Activated naive CD8-positive, alpha-beta T cell treated with anti-CD3 and anti-CD28 coated beads, Interleukin-2, amount 50 U/mL, for 24 hours (primary cell): ENCODE data around the gene RAET1E.
"Not testable (repeated sequence)": the region's sequence is repeated elsewhere in the genome, so short reads cannot be mapped to it uniquely, and the experiment has no call there.

Experiments used
- ATAC-seq: fragments of 150-1000 bp; cut with Tn5 transposase; one replicate; pipeline ENCODE4 v1.10.0; 2021
- DNase-seq: peaks from one replicate; pipeline ENCODE4 v3.0.0; 2021
- H3K27ac Mint-ChIP-seq: one replicate; pipeline ENCODE4 v1.8.0; 2021; ENCODE audit warnings: mild to moderate bottlenecking, mixed read lengths
- H3K27me3 Mint-ChIP-seq: one replicate; pipeline ENCODE4 v1.8.0; 2021; ENCODE audit warnings: mixed read lengths
- H3K36me3 Mint-ChIP-seq: one replicate; pipeline ENCODE4 v1.8.0; 2021; ENCODE audit warnings: low read depth, mixed read lengths
- H3K4me1 Mint-ChIP-seq: one replicate; pipeline ENCODE4 v1.8.0; 2021; ENCODE audit warnings: mixed read lengths
- H3K4me3 Mint-ChIP-seq: one replicate; pipeline ENCODE4 v1.8.0; 2021; ENCODE audit warnings: mild to moderate bottlenecking, moderate library complexity, mixed read lengths
- H3K9me3 Mint-ChIP-seq: one replicate; pipeline ENCODE4 v1.8.0; 2021; ENCODE audit warnings: mixed read lengths

The RAET1E gene

DNA sequence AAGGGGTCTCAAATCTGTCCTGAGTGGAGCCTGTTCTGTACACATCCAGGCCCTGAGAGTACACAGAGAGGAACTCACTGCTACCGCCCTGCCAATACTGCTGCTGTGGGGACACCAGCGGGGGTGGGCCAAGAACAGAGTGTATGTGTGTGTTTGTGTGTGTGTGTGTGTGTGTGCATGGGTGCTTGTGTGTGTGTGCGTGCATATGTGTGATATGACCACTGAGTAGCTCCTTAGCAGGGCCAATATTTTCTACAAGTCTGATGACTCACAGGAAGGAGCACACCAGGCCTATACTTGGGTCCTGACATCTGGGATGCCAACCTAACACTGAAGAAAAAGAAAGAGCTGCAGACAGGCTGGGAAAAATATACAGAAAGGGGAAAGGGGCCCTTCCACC is 1.4 kb downstream of the RAET1E start:
- no peak overlapping the region for H3K4me3 Mint-ChIP-seq
- no peaks in the 10 kb centered on the region for H3K36me3 Mint-ChIP-seq
- peaks cover 5% of the 10 kb centered on the region for H3K27me3 Mint-ChIP-seq
- DNase-seq (no peak), ATAC-seq (peak; percentile 34)
- H3K4me1 Mint-ChIP-seq, result peaks cover 11% of the 10 kb centered on the region
- no peaks in the 10 kb centered on the region for H3K9me3 Mint-ChIP-seq
- no peak overlapping the region for H3K27ac Mint-ChIP-seq

DNA sequence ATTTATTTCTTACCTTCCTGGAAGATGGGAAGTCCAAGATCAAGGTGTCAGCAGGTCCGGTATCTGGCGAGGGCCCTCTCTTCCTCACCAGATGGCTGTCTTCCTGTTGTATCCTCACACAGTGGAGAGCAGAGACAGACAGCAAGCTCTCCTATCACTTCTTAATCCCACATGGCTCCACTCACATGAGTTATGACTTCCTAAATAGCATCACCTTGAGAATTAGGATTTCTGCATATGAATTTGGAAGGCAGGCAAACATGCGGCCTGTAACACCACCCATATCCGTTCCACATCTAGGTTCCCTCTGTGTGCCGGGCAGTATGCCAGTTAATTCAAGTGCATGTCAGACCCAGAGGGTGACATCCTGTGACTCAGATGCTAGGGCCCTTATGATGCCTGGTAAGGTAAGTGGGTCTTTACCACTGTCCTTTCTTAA is 2.1 kb downstream of the RAET1E start:
- Mint-ChIP-seq H3K27ac (no peak overlapping the region), H3K9me3 (no peaks in the 10 kb centered on the region), H3K36me3 (no peaks in the 10 kb centered on the region), H3K4me3 (no peak overlapping the region), H3K27me3 (peaks cover 5% of the 10 kb centered on the region), H3K4me1 (peaks cover 11% of the 10 kb centered on the region)
- ATAC-seq, result peak; percentile 84
- DNase-seq, result peak; percentile 27

DNA sequence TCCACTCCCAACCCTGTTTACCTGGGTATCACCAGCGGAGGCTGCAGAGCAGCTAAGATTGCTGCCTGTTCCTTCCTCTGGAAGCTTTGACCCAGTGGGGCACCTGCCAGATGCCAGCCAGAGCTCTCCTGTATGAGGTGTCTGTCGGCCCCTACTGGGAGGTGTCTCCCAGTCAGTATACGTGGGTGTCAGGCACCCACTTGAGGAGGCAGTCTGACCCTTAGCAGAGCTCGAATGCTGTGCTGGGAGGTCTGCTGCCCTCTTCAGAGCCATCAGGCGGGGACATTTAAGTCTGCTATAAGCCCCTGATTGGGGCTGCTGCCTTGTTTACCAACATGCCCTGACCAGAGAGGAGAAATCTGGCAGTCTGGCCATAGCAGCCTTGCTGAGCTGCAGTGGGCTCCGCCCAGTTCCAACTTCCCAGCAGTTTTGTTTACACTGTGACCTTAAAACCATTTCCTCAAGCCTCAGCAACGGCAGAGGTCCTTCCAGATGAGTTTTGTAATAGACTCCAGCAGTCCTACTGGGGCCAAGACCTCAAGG is 2.8 kb downstream of the RAET1E start:
- H3K4me3 Mint-ChIP-seq, result no peak overlapping the region
- no peaks in the 10 kb centered on the region for H3K9me3 Mint-ChIP-seq
- no peak for ATAC-seq
- peaks cover 11% of the 10 kb centered on the region for H3K4me1 Mint-ChIP-seq
- no peak overlapping the region for H3K27ac Mint-ChIP-seq
- no peak for DNase-seq
- H3K36me3 Mint-ChIP-seq, result no peaks in the 10 kb centered on the region
- H3K27me3 Mint-ChIP-seq, result peaks cover 5% of the 10 kb centered on the region

DNA sequence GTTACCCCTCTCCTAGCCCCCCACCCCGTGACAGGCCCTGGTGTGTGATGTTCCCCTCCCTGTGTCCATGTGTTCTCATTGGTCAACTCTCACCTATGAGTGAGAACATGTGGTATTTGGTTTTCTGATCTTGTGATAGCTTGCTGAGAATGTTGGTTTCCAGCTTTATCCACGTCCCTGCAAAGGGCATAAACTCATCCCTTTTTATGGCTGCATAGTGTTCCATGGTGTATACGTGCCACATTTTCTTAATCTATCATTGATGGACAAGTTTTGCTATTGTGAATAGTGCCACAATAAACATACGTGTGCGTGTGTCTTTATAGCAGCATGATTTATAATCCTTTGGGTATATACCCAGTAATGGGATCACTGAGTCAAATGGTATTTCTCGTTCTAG is 6.0 kb downstream of the RAET1E start:
- DNase-seq, H3K36me3 Mint-ChIP-seq, H3K27ac Mint-ChIP-seq, H3K4me3 Mint-ChIP-seq, H3K27me3 Mint-ChIP-seq, H3K9me3 Mint-ChIP-seq, ATAC-seq: not testable (repeated sequence)
- peaks cover 11% of the 10 kb centered on the region for H3K4me1 Mint-ChIP-seq

DNA sequence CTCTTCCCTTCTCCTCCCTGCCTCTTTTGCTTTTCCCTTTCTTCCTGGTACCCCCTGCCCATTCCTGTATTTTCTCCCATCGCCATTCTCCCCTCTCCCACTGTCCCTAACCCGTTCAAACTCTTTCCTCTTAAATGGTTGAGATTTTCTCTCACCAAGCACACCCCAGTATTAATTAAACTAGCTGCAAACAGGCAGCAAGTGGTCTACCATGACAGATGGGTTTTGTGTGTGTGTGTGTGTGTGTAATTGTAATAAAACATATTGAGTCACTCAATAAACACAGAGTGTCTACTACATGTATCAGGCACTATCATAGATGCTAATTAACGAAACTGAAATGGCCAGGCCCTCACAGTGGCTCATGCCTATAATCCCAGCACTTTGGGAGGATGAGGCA is 6.7 kb downstream of the RAET1E start:
- no peak overlapping the region for H3K27ac Mint-ChIP-seq
- peaks cover 6% of the 10 kb centered on the region for H3K4me1 Mint-ChIP-seq
- no peak for DNase-seq
- no peak overlapping the region for H3K4me3 Mint-ChIP-seq
- H3K9me3 Mint-ChIP-seq, result no peaks in the 10 kb centered on the region
- no peak for ATAC-seq
- no peaks in the 10 kb centered on the region for H3K36me3 Mint-ChIP-seq
- H3K27me3 Mint-ChIP-seq, result peaks cover 5% of the 10 kb centered on the region

DNA sequence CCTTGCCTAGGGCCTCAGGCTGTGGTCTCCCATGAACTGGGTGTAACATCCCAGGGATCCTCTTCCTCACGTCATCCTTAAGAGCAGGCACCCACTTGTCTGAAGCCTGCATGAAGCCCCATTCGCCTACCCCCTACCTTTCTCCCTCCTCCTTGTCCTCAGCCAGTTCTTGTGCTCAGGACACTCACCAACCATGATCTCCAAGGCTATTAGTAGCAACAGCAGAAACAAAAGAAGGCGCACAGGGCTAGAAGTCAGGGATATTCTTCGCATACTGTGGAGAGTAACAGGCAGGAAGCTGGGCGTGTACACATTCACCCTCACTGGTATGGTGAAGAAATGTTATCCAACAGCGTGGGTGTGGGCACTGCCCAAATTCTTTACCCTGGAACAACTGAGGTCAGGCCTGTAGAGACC is 7.3 kb downstream of the RAET1E start:
- peaks cover 1% of the 10 kb centered on the region for H3K4me1 Mint-ChIP-seq
- no peaks in the 10 kb centered on the region for H3K9me3 Mint-ChIP-seq
- no peak overlapping the region for H3K27ac Mint-ChIP-seq
- H3K27me3 Mint-ChIP-seq, result peaks cover 5% of the 10 kb centered on the region
- no peak overlapping the region for H3K4me3 Mint-ChIP-seq
- H3K36me3 Mint-ChIP-seq, result no peaks in the 10 kb centered on the region
- ATAC-seq (no peak), DNase-seq (no peak)

DNA sequence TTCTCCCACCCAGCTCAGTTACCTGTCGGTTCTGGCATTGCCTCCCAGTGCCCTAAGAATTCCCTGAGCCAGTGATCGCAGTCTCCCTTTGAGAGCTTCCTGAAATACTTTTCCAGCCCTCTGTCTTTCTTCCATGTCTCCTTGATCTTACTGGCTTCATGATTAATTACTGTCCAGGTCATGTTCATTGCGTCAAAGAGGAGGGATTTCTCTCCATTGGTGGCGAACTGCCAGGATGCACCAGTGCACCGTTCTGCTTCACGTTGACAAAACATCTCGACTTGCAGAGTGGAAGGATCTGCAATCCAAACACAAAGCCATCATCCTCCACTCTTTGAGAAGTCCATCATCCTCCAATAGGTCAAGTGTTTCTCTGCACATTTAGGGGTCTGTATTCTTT is 8.6 kb downstream of the RAET1E start:
- H3K27me3 Mint-ChIP-seq, result peaks cover 10% of the 10 kb centered on the region
- no peak for ATAC-seq

DNA sequence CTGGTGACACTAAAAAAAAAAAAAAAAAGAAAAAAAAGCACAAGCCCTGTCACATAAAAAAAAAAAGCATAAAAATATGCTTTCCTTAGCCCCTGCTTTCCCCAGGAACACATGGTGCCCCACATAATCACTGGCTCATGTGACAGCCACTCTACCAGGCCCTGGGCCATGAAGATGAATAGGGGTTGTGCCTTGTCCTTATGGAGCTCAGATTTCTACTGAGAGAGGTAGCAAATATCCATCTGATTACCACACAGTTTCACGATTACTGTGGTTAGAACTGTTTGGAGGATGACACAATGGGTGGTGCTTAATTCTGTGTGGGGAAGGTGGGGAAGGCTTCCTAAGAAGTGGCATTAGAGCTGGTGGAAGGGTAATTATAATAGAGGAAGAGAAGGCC is 9.3 kb downstream of the RAET1E start:
- DNase-seq, result no peak
- H3K4me3 Mint-ChIP-seq, result no peak overlapping the region
- no peaks in the 10 kb centered on the region for H3K9me3 Mint-ChIP-seq
- no peak for ATAC-seq
- peaks cover 13% of the 10 kb centered on the region for H3K27me3 Mint-ChIP-seq
- no peaks in the 10 kb centered on the region for H3K36me3 Mint-ChIP-seq
- H3K4me1 Mint-ChIP-seq, result no peaks in the 10 kb centered on the region
- H3K27ac Mint-ChIP-seq, result no peak overlapping the region

More for the DNA sequence above, 8.6 kb downstream of the RAET1E start:
- no peaks in the 10 kb centered on the region for H3K36me3 Mint-ChIP-seq
- H3K9me3 Mint-ChIP-seq, result no peaks in the 10 kb centered on the region
- no peaks in the 10 kb centered on the region for H3K4me1 Mint-ChIP-seq
- no peak for DNase-seq
- H3K27ac Mint-ChIP-seq, result no peak overlapping the region
- no peak overlapping the region for H3K4me3 Mint-ChIP-seq

DNA sequence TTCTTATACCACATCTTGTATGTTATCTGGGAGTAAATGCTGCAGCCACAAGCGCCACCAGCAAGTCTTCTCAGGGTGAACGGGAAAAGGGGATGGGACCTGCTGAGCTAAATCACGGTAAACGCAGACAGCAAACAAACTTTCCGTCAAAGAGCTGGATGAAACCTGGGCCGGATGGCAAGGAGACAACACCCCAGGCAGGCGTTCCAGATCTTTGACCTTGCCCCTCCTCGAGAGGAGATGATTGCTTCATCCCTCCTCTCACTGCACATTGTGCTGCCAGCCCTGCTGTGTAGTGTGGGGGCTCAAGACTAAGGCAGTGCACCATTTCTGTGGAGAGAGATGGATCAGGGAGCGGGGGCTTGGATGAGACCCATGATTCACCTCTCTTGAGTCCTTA is 9.8 kb downstream of the RAET1E start:
- H3K4me1 Mint-ChIP-seq, result no peaks in the 10 kb centered on the region
- no peak overlapping the region for H3K4me3 Mint-ChIP-seq
- peaks cover 10% of the 10 kb centered on the region for H3K27me3 Mint-ChIP-seq
- H3K27ac Mint-ChIP-seq, result no peak overlapping the region
- no peaks in the 10 kb centered on the region for H3K36me3 Mint-ChIP-seq
- DNase-seq (no peak), ATAC-seq (no peak)
- H3K9me3 Mint-ChIP-seq, result no peaks in the 10 kb centered on the region

DNA sequence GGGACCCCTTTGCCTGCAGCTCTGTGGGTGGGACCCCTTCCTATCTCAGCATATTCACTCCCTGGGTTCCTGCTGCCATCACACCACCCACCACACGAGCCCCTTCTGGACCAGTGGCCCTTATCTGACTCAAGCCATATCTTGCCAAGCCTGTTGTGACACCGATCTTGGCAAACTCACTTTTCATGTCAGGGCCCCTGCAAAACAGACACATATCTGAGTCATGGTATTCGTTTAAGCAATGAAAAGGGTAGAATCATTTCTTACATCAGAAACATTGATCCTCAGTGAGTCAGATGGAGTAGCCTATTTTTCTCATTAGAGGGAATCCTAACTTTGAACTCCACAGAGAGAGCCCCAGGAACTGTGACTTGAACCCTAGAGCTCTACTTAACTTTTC is 10.6 kb downstream of the RAET1E start:
- no peaks in the 10 kb centered on the region for H3K9me3 Mint-ChIP-seq
- peaks cover 10% of the 10 kb centered on the region for H3K27me3 Mint-ChIP-seq
- no peak overlapping the region for H3K4me3 Mint-ChIP-seq
- no peaks in the 10 kb centered on the region for H3K4me1 Mint-ChIP-seq
- no peak overlapping the region for H3K27ac Mint-ChIP-seq
- DNase-seq, result no peak
- ATAC-seq, result no peak
- H3K36me3 Mint-ChIP-seq, result no peaks in the 10 kb centered on the region

DNA sequence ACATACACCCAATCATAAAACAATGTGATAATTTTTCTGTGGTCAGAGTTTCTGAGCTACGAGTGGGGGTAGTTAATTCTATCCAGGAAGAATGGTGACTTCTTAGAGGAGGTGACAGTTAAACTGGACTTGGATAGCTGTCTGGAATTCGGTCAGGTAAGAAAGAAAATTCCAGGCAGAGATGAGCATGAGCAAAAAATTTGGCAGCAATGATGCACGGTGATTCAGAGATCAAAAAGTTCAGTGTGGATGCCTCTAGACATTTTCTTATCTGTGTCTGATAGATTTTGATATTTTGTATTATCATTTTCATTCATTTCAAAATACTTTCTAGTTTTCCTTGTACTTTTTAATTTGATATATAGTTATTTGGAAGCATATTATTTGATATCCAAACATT is 12.0 kb downstream of the RAET1E start:
- no peaks in the 10 kb centered on the region for H3K9me3 Mint-ChIP-seq
- no peaks in the 10 kb centered on the region for H3K4me1 Mint-ChIP-seq
- peaks cover 15% of the 10 kb centered on the region for H3K27me3 Mint-ChIP-seq
- H3K27ac Mint-ChIP-seq, result no peak overlapping the region
- DNase-seq (no peak), ATAC-seq (no peak)
- H3K36me3 Mint-ChIP-seq, result no peaks in the 10 kb centered on the region
- no peak overlapping the region for H3K4me3 Mint-ChIP-seq

DNA sequence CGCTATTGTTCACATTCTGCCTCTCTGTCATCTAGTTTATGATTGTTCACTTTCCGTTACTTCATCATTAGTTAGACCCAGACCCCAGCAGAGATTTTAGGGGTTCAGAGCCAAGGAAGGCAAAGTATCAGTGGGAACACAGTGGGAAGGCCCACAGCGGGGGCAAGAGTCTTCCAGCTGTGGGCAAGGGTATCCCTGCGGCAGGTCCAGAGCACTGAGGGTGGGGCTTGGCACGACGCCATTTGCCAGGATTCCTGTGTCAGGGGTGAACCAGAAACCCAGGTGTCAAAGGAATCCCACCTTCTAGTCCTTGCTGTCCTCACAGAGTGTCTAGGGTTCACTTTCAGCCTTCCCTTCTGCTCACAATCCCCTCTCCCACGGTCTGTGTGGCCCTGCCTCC is 13.3 kb downstream of the RAET1E start:
- H3K27me3 Mint-ChIP-seq, result peaks cover 17% of the 10 kb centered on the region
- DNase-seq (no peak), ATAC-seq (no peak)
- no peaks in the 10 kb centered on the region for H3K4me1 Mint-ChIP-seq
- no peak overlapping the region for H3K4me3 Mint-ChIP-seq
- no peaks in the 10 kb centered on the region for H3K36me3 Mint-ChIP-seq
- H3K27ac Mint-ChIP-seq, result no peak overlapping the region
- no peaks in the 10 kb centered on the region for H3K9me3 Mint-ChIP-seq

DNA sequence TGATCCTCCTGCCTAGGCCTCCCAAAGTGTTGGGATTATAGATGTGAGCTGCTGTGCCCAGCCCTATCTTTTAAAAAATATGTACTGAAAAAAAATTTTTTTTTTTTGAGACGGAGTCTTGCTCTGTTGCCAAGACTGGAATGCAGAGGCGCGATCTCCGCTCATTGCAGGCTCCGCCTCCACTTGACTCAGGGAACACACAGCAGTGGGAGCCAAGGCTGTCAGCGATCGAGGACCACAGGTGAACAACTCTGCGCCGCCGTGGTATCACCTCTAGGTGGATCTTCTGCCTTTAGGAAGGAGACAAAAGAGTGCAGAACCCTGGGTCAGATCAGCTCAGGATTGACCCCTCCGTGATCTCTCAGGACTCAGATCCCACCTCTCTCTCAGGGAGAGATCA is 13.7 kb downstream of the RAET1E start:
- Mint-ChIP-seq H3K4me1 (no peaks in the 10 kb centered on the region), H3K36me3 (no peaks in the 10 kb centered on the region), H3K27me3 (peaks cover 21% of the 10 kb centered on the region), H3K4me3 (no peak overlapping the region), H3K27ac (no peak overlapping the region), H3K9me3 (no peaks in the 10 kb centered on the region)
- DNase-seq, result no peak
- ATAC-seq, result no peak

DNA sequence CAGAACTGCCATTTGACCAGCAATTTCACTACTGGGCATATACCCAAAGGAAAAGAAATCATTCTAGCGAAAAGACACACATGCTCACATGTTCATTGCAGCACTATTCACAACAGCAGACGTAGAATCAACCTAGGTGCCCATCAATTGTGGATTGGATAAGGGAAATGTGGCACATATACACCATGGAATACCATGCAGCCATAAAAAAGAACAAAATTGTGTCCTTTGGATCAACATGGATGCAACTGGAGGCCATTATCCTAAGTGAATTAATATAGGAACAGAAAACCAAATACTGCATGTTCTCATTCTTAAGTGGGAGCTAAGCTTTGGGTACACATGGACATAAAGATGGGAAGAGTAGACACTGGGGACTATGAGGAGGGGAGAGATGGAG is 16.1 kb downstream of the RAET1E start:
- ATAC-seq (no peak), DNase-seq (no peak)
- Mint-ChIP-seq H3K36me3 (no peaks in the 10 kb centered on the region), H3K4me3 (no peak overlapping the region), H3K4me1 (no peaks in the 10 kb centered on the region), H3K27me3 (peaks cover 40% of the 10 kb centered on the region), H3K27ac (no peak overlapping the region), H3K9me3 (no peaks in the 10 kb centered on the region)

DNA sequence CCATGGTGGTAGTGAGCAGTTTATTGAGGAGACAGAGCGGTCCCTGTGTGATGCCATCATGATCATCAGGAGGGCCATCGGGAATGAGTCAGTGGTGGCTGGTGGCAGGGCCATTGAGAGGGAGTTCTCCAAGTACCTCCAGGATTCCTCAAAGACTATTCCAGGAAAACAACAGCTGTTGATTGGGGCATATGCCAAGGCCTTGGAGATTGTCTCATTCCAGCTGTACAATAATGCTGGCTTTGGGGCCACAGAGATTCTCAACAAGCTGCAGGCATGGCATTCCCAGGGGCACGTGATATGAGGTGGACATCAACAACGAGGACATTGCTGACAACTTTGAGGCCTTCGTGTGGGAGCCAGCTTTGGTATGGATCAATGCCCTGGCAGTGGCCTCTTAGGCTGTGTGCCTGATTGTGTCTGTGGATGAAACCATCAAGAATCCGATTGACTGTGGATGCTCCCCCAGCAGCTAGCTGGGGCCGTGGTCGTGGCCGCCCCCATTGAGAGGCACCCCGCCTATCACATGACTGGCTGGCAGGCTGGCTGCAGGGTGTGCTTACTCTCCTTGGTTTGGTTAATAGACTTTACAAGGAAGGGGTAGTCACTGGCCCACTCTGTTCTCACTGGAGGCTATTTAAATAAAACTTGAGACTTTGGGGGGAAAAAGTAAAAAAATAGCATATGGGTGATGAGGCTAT is 16.7 kb downstream of the RAET1E start:
- no peak for ATAC-seq
- Mint-ChIP-seq H3K4me3 (no peak overlapping the region), H3K27me3 (peaks cover 40% of the 10 kb centered on the region), H3K27ac (no peak overlapping the region), H3K4me1 (no peaks in the 10 kb centered on the region), H3K36me3 (no peaks in the 10 kb centered on the region), H3K9me3 (no peaks in the 10 kb centered on the region)
- no peak for DNase-seq

DNA sequence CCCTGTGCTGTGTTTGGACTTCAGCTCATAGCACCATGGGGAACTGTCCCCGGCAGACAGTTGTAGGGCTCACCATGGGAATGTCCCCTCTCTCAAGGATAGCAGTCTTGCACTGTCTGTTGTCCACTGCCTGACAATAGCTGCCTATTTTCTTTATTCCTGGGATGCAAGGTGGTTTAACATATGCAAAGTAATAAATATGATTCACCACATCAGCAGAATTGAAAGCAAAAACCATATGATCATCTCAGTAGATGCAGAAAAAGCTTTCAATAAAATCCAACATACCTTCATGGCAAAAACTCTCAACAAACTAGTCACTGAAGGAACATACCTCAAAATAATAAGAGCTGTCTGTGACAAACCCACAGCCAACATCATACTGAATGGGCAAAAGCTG is 20.3 kb downstream of the RAET1E start:
- Mint-ChIP-seq H3K4me3 (no peak overlapping the region), H3K27ac (no peak overlapping the region), H3K36me3 (no peaks in the 10 kb centered on the region), H3K27me3 (peaks cover 41% of the 10 kb centered on the region), H3K4me1 (no peaks in the 10 kb centered on the region), H3K9me3 (no peaks in the 10 kb centered on the region)
- DNase-seq, result no peak
- no peak for ATAC-seq
